ENCODE results near the gene PSTPIP1.

PSTPIP1 gene

DNA sequence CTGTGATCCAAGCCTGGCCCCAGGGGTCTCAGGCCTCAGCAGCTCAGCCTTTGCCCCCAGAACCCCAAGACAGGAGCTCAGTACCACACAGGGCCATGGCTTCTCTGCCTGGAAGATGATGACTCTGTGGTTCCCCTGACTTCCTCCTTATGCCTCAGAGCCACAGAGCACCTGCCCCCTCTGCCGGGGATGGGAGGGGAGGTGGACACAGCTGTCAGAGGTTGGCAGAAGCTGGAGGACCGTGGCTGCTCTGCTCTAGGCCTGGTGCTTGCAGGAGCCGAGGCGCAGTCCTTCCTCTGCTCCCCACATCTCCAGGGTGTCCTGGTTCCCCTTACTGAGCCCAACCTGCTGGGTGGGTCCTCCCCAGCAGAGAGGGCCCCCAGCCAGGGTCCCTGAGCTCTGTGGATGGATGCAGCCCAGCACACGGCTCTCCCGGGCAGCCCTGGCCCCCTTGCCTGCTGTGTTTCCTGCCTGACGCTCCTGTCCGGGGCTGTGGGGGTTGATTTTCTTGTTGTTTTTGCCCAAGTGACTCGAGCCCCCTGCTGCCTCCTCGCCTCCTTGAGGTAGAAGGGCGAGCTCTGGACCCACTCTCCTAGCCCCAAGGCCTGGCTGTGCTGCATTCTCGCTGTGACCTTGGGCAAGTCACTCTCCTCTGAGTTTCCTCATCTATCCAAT, 36.6 kb downstream of the PSTPIP1 start:
- Histone ChIP-seq H3K27ac (ENCODE audit: low read length) (0 out of 2 replicates have a peak overlapping the region, but pooled peaks have one; percentile 17), H3K4me1 (ENCODE audit: low read length) (peaks cover 21% of the 10 kb centered on the region), H2AFZ (ENCODE audit: low read depth, low read length) (no peak overlapping the region), H3K27me3 (ENCODE audit: low read depth, low read length) (no peaks in the 10 kb centered on the region), H3K9ac (ENCODE audit: low read length) (no peak overlapping the region), H3K36me3 (replicated peaks; ENCODE audit: low read depth, low read length) (peaks cover 10% of the 10 kb centered on the region), H3K79me2 (ENCODE audit: low read length) (no peaks in the 10 kb centered on the region), H3K4me3 (ENCODE audit: low read length) (no peak overlapping the region), H4K20me1 (ENCODE audit: insufficient read depth, low read length) (no peaks in the 10 kb centered on the region; the same call in 1 of the 2 replicates), H3K9me3 (ENCODE audit: insufficient read depth, low read length) (no peaks in the 10 kb centered on the region), H3K4me2 (ENCODE audit: low read length) (no peak overlapping the region)
- no peak for TF ChIP-seq EZH2phosphoT487 (IDR thresholded peaks at IDR 0.05; ENCODE audit: low read depth)
- TF ChIP-seq, protein P1, sequence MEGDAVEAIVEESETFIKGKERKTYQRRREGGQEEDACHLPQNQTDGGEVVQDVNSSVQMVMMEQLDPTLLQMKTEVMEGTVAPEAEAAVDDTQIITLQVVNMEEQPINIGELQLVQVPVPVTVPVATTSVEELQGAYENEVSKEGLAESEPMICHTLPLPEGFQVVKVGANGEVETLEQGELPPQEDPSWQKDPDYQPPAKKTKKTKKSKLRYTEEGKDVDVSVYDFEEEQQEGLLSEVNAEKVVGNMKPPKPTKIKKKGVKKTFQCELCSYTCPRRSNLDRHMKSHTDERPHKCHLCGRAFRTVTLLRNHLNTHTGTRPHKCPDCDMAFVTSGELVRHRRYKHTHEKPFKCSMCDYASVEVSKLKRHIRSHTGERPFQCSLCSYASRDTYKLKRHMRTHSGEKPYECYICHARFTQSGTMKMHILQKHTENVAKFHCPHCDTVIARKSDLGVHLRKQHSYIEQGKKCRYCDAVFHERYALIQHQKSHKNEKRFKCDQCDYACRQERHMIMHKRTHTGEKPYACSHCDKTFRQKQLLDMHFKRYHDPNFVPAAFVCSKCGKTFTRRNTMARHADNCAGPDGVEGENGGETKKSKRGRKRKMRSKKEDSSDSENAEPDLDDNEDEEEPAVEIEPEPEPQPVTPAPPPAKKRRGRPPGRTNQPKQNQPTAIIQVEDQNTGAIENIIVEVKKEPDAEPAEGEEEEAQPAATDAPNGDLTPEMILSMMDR (IDR thresholded peaks at IDR 0.05; ENCODE audit: low read depth, low read length), result peak; percentile 58

DNA sequence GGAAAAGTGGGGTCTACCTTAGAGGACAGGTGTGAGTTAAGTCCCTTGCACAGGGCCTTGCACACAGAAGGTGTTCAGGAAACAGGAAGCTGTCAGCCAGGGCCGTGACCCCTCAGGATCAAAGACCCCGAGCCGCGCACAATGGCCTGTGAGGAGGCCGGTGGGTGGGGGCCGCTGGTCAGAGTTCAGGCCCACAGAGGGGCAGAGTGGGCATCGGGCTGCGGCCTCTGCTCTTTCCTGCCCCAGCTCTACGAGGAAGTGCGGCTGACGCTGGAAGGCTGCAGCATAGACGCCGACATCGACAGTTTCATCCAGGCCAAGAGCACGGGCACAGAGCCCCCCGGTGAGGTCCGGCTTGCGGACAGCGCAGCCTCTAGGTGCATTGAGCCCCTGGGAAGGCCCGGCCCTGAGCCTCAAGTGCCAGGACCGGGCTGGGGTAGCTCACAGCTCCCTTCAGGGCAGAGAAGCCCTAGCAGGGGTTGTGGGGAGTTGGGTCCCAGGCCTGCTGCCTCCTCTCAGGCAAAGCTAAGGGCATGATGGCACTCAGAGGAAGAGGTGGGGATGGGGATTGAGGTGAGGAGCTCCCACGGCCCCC, 37.2 kb downstream of the PSTPIP1 start:
- peaks cover 17% of the 10 kb centered on the region for H3K36me3 ChIP-seq (replicated peaks; ENCODE audit: low read depth, low read length)
- H3K27ac ChIP-seq (ENCODE audit: low read length), result no peak overlapping the region

DNA sequence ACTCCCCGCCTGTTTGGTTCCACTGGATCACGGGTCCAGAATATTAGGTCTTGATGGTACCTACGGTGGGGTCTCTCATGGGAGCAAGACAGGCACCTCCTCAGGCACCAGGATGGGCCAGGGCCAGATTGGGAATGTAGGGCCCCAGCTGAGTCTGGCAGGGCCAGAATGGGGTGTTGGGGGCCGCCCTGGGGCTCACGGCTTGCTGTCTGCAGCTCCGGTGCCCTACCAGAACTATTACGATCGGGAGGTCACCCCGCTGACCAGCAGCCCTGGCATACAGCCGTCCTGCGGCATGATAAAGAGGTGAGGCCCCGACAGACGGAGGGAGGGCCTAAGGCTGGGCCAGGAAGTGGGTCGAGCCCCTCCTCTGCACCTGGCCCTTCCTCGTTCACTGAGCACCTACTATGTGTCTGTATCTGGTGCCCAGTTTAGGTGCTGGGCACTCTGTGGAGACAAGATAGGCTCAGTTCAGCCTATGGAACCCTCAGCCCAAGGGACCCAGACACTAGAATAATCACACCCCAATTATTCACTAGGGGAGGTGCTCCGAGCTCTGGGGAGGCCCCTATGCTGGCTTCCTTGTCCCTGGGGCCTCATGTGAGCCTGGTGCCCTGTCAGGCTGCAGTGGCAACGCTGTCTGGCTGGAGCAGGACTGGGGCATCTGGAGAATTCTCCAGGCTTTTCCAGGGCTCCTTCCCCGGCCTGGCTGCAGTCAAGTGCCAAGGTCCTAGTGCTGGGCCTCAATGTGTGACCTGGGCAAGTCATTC, 37.9 kb downstream of the PSTPIP1 start:
- Histone ChIP-seq H3K4me3 (ENCODE audit: low read length) (no peak overlapping the region), H3K27me3 (ENCODE audit: low read depth, low read length) (no peaks in the 10 kb centered on the region), H4K20me1 (ENCODE audit: insufficient read depth, low read length) (no peaks in the 10 kb centered on the region; the same call in 1 of the 2 replicates), H3K9ac (ENCODE audit: low read length) (no peak overlapping the region), H3K36me3 (replicated peaks; ENCODE audit: low read depth, low read length) (peaks cover 23% of the 10 kb centered on the region), H3K4me1 (ENCODE audit: low read length) (peaks cover 21% of the 10 kb centered on the region), H2AFZ (ENCODE audit: low read depth, low read length) (no peak overlapping the region), H3K9me3 (ENCODE audit: insufficient read depth, low read length) (no peaks in the 10 kb centered on the region), H3K27ac (ENCODE audit: low read length) (no peak overlapping the region), H3K4me2 (ENCODE audit: low read length) (0 out of 2 replicates have a peak overlapping the region, but pooled peaks have one; percentile 6), H3K79me2 (ENCODE audit: low read length) (no peaks in the 10 kb centered on the region)
- TF ChIP-seq EZH2phosphoT487 (IDR thresholded peaks at IDR 0.05; ENCODE audit: low read depth), result no peak
- TF ChIP-seq, protein P1 (IDR thresholded peaks at IDR 0.05; ENCODE audit: low read depth, low read length), result no peak

More for the DNA sequence above, 37.2 kb downstream of the PSTPIP1 start:
- no peak for TF ChIP-seq EZH2phosphoT487 (IDR thresholded peaks at IDR 0.05; ENCODE audit: low read depth)
- TF ChIP-seq, protein P1 (IDR thresholded peaks at IDR 0.05; ENCODE audit: low read depth, low read length), result no peak
- Histone ChIP-seq H3K9me3 (ENCODE audit: insufficient read depth, low read length) (no peaks in the 10 kb centered on the region), H3K79me2 (ENCODE audit: low read length) (no peaks in the 10 kb centered on the region), H3K4me1 (ENCODE audit: low read length) (peaks cover 21% of the 10 kb centered on the region), H4K20me1 (ENCODE audit: insufficient read depth, low read length) (no peaks in the 10 kb centered on the region; the same call in 1 of the 2 replicates), H3K4me2 (ENCODE audit: low read length) (no peak overlapping the region), H3K4me3 (ENCODE audit: low read length) (no peak overlapping the region), H3K27me3 (ENCODE audit: low read depth, low read length) (no peaks in the 10 kb centered on the region), H2AFZ (ENCODE audit: low read depth, low read length) (no peak overlapping the region), H3K9ac (ENCODE audit: low read length) (no peak overlapping the region)

DNA sequence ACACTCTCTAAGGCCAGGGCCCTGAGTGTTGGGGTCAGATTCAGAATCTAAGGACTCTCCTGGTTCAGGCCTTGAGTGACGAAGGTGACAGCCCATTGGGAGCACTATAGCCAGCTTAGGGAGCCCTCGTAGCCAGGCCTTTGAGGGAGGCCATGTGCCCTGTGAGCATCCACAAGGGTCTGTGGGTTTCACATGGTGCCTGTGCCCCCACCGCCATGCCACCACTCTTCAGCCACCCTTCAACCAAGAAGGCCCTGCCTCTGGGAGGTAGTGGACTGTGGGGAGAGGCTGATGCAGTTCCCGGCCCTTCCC, 38.4 kb downstream of the PSTPIP1 start:
- H3K4me1 ChIP-seq (ENCODE audit: low read length), result peaks cover 21% of the 10 kb centered on the region
- H3K9ac ChIP-seq (ENCODE audit: low read length), result no peak overlapping the region
- H3K27ac ChIP-seq (ENCODE audit: low read length), result no peak overlapping the region

More for the DNA sequence above, 38.4 kb downstream of the PSTPIP1 start:
- no peak for TF ChIP-seq EZH2phosphoT487 (IDR thresholded peaks at IDR 0.05; ENCODE audit: low read depth)
- TF ChIP-seq, protein P1 (IDR thresholded peaks at IDR 0.05; ENCODE audit: low read depth, low read length), result no peak
- H3K9me3 ChIP-seq (ENCODE audit: insufficient read depth, low read length), result no peaks in the 10 kb centered on the region
- no peak overlapping the region for H3K4me3 ChIP-seq (ENCODE audit: low read length)
- H3K4me2 ChIP-seq (ENCODE audit: low read length), result no peak overlapping the region
- no peak overlapping the region for H2AFZ ChIP-seq (ENCODE audit: low read depth, low read length)
- peaks cover 25% of the 10 kb centered on the region for H3K36me3 ChIP-seq (replicated peaks; ENCODE audit: low read depth, low read length)
- no peaks in the 10 kb centered on the region; the same call in 1 of the 2 replicates for H4K20me1 ChIP-seq (ENCODE audit: insufficient read depth, low read length)
- H3K79me2 ChIP-seq (ENCODE audit: low read length), result no peaks in the 10 kb centered on the region
- no peaks in the 10 kb centered on the region for H3K27me3 ChIP-seq (ENCODE audit: low read depth, low read length)
